Endometrium (tissue), 2 donors: Measurements from ENCODE around the gene CTNS.
"Not testable (repeated sequence)": the region's sequence is repeated elsewhere in the genome, so short reads cannot be mapped to it uniquely, and the experiment has no call there.

Source experiments
- FAIRE-seq: peaks from 2 replicates; lab custom pipeline; 2012; peaks lifted over from hg19 to GRCh38; lab: Jason Lieb, UNC
- donor health status: control.
- donor health status: control.

CTNS gene

GRCh38 chr17:3688027-3688553 lies 51.5 kb downstream of the CTNS start:
- FAIRE-seq = no peak

GRCh38 chr17:3688852-3689261 lies 52.3 kb downstream of the CTNS start:
- FAIRE-seq = no peak

DNA sequence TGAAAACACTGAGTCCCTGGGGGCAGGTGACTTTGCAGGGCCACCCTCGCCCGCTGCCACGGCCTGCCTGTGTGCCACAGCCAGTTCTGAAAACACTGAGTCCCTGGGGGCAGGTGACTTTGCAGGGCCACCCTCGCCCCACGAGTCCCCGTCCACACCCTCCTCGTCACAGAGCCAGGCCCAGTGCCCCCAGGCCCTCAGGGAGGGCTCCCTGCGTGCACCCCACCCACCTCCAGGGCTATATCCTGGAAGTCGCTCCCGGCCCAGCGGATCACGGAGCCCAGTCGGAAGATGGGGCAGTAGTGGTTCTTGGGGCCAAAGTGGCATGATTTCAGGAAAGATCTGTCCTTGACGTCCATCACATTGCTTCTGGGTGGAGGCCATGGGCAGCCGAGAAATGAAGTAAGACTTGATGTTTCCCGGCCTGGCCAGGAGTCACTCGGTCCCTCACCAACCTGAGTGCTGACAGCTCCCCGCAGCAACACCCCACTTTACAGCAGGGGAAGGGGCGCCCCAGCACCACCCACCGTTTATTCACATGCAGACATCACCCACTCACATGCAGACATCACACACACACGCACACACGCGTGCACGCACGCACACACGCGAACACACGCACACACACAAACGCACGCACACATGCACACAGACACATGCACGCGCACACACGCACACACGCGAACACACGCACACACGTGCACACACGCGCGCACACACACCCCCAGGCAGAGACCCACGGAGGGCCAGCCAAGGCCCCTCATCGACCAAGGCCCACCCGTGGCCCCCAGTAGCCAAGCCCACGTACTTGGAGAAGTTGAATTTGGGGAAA lies 52.9 kb downstream of the CTNS start:
- FAIRE-seq = no peak

DNA sequence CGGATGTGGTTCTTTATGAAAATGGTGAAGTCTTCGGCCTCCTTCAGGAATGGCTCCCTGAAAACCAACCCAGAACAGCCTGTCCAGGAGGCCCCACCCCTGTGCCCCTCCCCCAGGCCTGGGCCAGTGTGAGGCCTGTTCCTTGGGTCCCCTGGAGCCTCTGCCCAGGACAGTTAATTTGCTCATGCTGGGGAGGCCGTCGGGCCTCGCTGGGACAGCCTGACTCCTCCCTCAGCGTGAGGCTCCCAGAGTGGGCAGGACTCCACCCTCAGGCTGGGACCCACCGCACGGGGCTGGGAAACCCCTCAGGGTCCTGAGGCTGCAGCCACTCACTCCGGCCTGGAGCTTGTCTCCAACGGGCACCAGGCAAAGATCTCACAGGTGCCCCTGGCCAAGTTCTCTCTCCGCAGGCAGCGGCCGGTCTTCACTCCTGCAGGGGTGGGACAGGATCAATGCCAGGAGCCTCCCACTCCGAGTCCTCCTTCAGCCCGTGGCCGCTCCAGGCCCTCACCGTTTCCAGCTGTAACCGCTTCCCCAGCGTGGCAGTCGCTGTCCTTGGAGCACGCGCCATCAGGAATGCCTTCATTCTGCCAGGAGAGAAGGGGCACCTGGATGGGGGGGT lies 53.6 kb downstream of the CTNS start:
- FAIRE-seq = no peak

GRCh38 chr17:3691617-3692067 lies 55.1 kb downstream of the CTNS start:
- no peak for FAIRE-seq

- FAIRE-seq = no peak
Observed at GRCh38 chr17:3692346-3692745, 55.8 kb downstream of the CTNS start.

- no peak for FAIRE-seq
Observed at GRCh38 chr17:3693141-3693540, 56.6 kb downstream of the CTNS start.

GRCh38 chr17:3693829-3694231 lies 57.3 kb downstream of the CTNS start:
- FAIRE-seq = no peak

- no peak for FAIRE-seq
Observed at GRCh38 chr17:3695129-3695722, 58.7 kb downstream of the CTNS start.

DNA sequence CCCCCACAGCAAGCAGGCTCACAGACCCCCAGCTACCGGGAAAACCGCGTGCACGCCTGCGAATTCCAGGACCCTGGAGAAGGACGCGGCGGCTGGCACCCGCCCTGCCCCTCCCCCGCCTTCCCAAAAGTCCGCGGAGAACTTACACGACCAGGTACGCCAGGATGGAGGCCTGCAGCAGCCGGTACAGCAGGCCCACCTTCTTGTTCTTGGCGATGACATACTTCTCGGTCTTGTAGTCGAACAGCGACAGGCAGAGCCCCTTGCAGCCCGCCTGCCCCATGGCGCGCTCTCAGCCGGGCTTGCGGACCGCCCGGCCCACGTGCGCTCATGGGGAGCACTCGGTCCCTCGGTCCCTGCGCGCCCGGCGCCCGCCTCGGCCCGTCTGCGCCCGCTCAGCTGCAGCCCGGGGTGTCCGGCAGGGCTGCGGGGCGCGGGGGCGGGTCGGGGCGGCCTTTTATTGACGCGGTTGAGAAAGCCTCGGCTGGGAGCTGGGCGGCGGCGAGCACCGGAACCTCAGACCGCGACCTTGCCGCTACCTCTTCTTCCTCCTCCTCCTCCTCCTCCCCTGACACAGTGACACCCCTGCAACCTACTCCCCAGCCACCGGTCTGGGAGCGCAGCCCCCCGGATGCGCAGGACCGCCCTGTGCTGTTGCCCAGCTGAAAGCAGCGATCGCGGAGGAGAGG lies 59.3 kb downstream of the CTNS start, which contains the start of gene P2RX5:
P2RX5 (minus strand) TSS at position 433 of the 689 bp plus-strand sequence; CDS start at position 283, 150 bp downstream.
- FAIRE-seq = no peak

GRCh38 chr17:3697103-3697476 lies 60.5 kb downstream of the CTNS start:
- FAIRE-seq = no peak

GRCh38 chr17:3698139-3698538 lies 61.6 kb downstream of the CTNS start:
- no peak for FAIRE-seq

GRCh38 chr17:3699951-3700350 lies 63.4 kb downstream of the CTNS start:
- no peak for FAIRE-seq

DNA sequence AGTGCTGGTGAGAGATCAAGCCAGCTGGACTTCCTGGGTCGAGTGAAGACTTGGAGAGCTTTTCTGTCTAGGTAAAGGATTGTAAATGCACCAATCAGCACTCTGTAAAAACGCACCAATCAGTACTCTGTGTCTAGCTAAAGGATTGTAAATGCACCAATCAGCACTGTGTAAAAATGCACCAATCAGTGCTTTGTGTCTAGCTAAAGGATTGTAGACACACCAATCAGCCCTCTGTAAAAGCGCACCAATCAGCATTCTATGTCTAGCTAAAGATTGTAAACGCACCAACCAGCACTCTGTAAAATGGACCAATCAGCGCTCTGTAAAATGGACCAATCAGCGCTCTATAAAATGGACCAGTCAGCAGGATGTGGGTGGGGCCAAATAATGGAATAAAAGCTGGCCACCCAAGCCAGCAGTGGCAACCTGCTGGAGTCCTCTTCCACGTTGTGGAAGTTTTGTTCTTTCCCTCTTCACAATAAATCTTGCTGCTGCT lies 65.5 kb downstream of the CTNS start:
- FAIRE-seq = not testable (repeated sequence)

GRCh38 chr17:3704931-3705717 lies 68.6 kb downstream of the CTNS start:
- FAIRE-seq = no peak

- FAIRE-seq = not testable (repeated sequence)
Observed at GRCh38 chr17:3705718-3705984, 69.1 kb downstream of the CTNS start.

GRCh38 chr17:3708366-3708765 lies 71.8 kb downstream of the CTNS start:
- no peak for FAIRE-seq

DNA sequence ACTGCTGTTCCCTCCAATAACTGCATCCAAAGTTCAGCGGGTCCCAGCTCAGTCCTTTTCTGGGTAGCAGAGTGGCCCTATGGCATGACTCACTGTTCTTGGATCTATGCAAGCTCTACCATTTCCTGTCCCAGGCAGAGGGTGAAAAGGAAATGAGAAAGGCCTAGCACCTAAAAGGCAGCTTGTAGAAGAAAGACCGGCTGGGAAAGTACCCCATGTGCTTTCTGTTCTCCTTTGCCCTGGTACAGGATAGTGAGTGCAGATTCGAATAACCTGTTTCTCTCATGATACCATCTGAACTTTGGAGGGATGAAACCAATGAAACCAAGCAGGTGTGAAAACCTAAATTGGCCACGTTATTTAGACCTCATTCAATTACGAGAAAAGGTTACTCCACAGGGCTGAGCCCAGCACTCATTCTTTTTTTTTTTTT lies 74.4 kb downstream of the CTNS start:
- FAIRE-seq = no peak
